IMR-90 (cell line): Measurements from ENCODE around the gene PLEKHG5. TPM values are rescaled to one million over a fixed set of nuclear protein-coding genes. Genes with fewer than 3 reads are reported as not detected.

Experiments
- ATAC-seq: fragments of 200-7000 bp; cut with Tn5 transposase; 2 replicates; pipeline ENCODE4 v1.9.1; 2020; ENCODE audit warnings: low read depth, mild to moderate bottlenecking, moderate library complexity
- BruUV-seq: library from RNA; stranded (reverse); fragments of 400-500 nt; replicated peaks from 2 replicates; lab custom pipeline; 2021; lab: Mats Ljungman, UMichigan
- CTCF ChIA-PET: fragments of 300-600 bp; formaldehyde crosslinking; extraction: SDS; loops from one replicate; lab custom pipeline; 2021; ENCODE audit warnings: antibody characterized with exemption; lab: Yijun Ruan, JAX
- POLR2A ChIA-PET: fragments of 300-600 bp; sonication (Branson Sonifier 250); formaldehyde crosslinking; loops from one replicate; lab custom pipeline; 2022; ENCODE audit warnings: antibody characterized with exemption; ENCODE audit not compliant: unreplicated experiment; lab: Charles Lee
- DNase-seq: peaks from one replicate; pipeline ENCODE4 v3.0.0; 2013
- H2AFZ ChIP-seq: replicated peaks from 2 replicates; pipeline ENCODE3; 2013; ENCODE audit warnings: low read length, mild to moderate bottlenecking; ENCODE audit not compliant: poor library complexity
- H2AK5ac ChIP-seq: 2 replicates; pipeline ENCODE4 v1.6.1; 2013; ENCODE audit warnings: low read depth, low read length, inconsistent platforms
- H2AK9ac ChIP-seq: replicated peaks from 2 replicates; pipeline ENCODE3; 2013; ENCODE audit warnings: mild to moderate bottlenecking, low read depth, low read length, moderate library complexity; ENCODE audit not compliant: poor library complexity
- H2BK120ac ChIP-seq: 2 replicates; pipeline ENCODE4 v1.6.1; 2013; ENCODE audit warnings: low read depth, low read length, inconsistent platforms
- H2BK15ac ChIP-seq: 3 replicates; pipeline ENCODE4 v1.6.1; 2013; ENCODE audit warnings: low read depth, low read length, inconsistent platforms
- H2BK20ac ChIP-seq: 2 replicates; pipeline ENCODE4 v1.6.1; 2013; ENCODE audit warnings: low read depth, mild to moderate bottlenecking, inconsistent platforms, low read length, moderate library complexity
- H2BK5ac ChIP-seq: 2 replicates; pipeline ENCODE4 v1.6.1; 2013; ENCODE audit warnings: mild to moderate bottlenecking, low read depth, low read length, inconsistent platforms; ENCODE audit not compliant: poor library complexity, severe bottlenecking
- H3K14ac ChIP-seq: replicated peaks from 2 replicates; pipeline ENCODE4 v1.6.1; 2013; ENCODE audit warnings: low read depth, low read length, inconsistent platforms
- H3K18ac ChIP-seq: 2 replicates; pipeline ENCODE4 v1.6.1; 2013; ENCODE audit warnings: low read depth, low read length, control low read depth
- H3K23ac ChIP-seq: 2 replicates; pipeline ENCODE4 v1.6.1; 2013; ENCODE audit warnings: low read depth, low read length, inconsistent platforms
- H3K27ac ChIP-seq: 2 replicates; pipeline ENCODE4 v1.5.1; 2013; ENCODE audit warnings: mild to moderate bottlenecking, control low read depth, low read length; ENCODE audit not compliant: insufficient read depth
- H3K27me3 ChIP-seq: 2 replicates; pipeline ENCODE4 v1.6.1; 2013; ENCODE audit warnings: low read length; ENCODE audit not compliant: control insufficient read depth, insufficient read depth
- H3K36me3 ChIP-seq: 2 replicates; pipeline ENCODE4 v1.6.1; 2013; ENCODE audit warnings: low read length, mixed read lengths; ENCODE audit not compliant: control insufficient read depth, insufficient read depth
- H3K4ac ChIP-seq: 2 replicates; pipeline ENCODE4 v1.6.1; 2013; ENCODE audit warnings: low read depth, low read length, inconsistent platforms
- H3K4me1 ChIP-seq: 2 replicates; pipeline ENCODE4 v1.6.1; 2013; ENCODE audit warnings: low read length, mixed read lengths; ENCODE audit not compliant: control insufficient read depth, insufficient read depth
- H3K4me2 ChIP-seq: 2 replicates; pipeline ENCODE4 v1.6.1; 2013; ENCODE audit warnings: low read depth, mild to moderate bottlenecking, control low read depth, low read length, moderate library complexity
- H3K4me3 ChIP-seq: 2 replicates; pipeline ENCODE4 v1.5.1; 2013; ENCODE audit warnings: low read depth, mild to moderate bottlenecking, control low read depth, low read length, moderate library complexity; ENCODE audit not compliant: insufficient read depth
- H3K56ac ChIP-seq: 2 replicates; pipeline ENCODE4 v1.6.1; 2013; ENCODE audit warnings: low read length, inconsistent platforms; ENCODE audit not compliant: insufficient read depth; ENCODE audit errors: extremely low read depth
- H3K79me1 ChIP-seq, 2 experiments: 2 replicates each; pipeline ENCODE4 v1.6.1; 2013; ENCODE audit warnings: low read length in 2 of 2, inconsistent platforms in 1 of 2, low read depth in 1 of 2
- H3K9ac ChIP-seq: 2 replicates; pipeline ENCODE4 v1.6.1; 2013; ENCODE audit warnings: low read depth, low read length, control low read depth
- H3K9me1 ChIP-seq: 2 replicates; pipeline ENCODE4 v1.6.1; 2013; ENCODE audit warnings: low read length, inconsistent platforms; ENCODE audit not compliant: insufficient read depth
- H3K9me3 ChIP-seq: 2 replicates; pipeline ENCODE4 v1.6.1; 2013; ENCODE audit warnings: low read length; ENCODE audit not compliant: control insufficient read depth, insufficient read depth
- H4K20me1 ChIP-seq: 2 replicates; pipeline ENCODE4 v1.6.1; 2013; ENCODE audit warnings: low read length, inconsistent platforms; ENCODE audit not compliant: insufficient read depth
- H4K5ac ChIP-seq: 2 replicates; pipeline ENCODE4 v1.6.1; 2013; ENCODE audit warnings: mild to moderate bottlenecking, low read depth, low read length, control low read depth
- H4K8ac ChIP-seq, 2 experiments: 2 replicates each; pipeline ENCODE4 v1.6.1; 2013; ENCODE audit warnings: low read depth in 2 of 2, low read length in 2 of 2, control low read depth in 1 of 2, inconsistent platforms in 1 of 2
- H4K91ac ChIP-seq: 2 replicates; pipeline ENCODE4 v1.6.1; 2013; ENCODE audit warnings: low read depth, low read length, inconsistent platforms; ENCODE audit not compliant: insufficient read depth
- FOS ChIP-seq: fragments of 150-350 bp; IDR thresholded peaks from 2 replicates; pipeline ENCODE4 v1.6.1; 2016; ENCODE audit warnings: low read depth, low read length
- MAFK ChIP-seq: IDR thresholded peaks from 2 replicates; pipeline ENCODE4 v1.6.1; 2012; ENCODE audit warnings: low read depth, low read length, improper control_type of control experiment
- NFE2L2 ChIP-seq: fragments of 150-350 bp; IDR thresholded peaks from 2 replicates; pipeline ENCODE4 v1.6.1; 2016; ENCODE audit warnings: low read depth, mild to moderate bottlenecking, low read length
- RFX5 ChIP-seq: IDR thresholded peaks from 2 replicates; pipeline ENCODE4 v1.8.0; 2012; ENCODE audit warnings: low read depth, mild to moderate bottlenecking, low read length, moderate library complexity
- WGBS, 2 experiments: methylation state at CpG; one replicate each; pipeline versions ENCODE4 v1.1.5 to v1.1.7; 2013; ENCODE audit warnings: missing lambda C conversion rate in 2 of 2; ENCODE audit not compliant: insufficient read length in 1 of 2; ENCODE audit errors: extremely low coverage in 2 of 2; 5-methylcytosine and 5-hydroxymethylcytosine counted together
- dilution Hi-C: fragments of 300-500 bp; cut with HindIII; formaldehyde crosslinking; loops from one replicate; pipeline ENCODE4 v1.14.3; 2018; ENCODE audit warnings: low sequenced_read_pairs; ENCODE audit not compliant: unreplicated experiment
- in situ Hi-C: fragments of 300-500 bp; cut with MboI; formaldehyde crosslinking; loops from 3 replicates; pipeline ENCODE4 v1.14.3; 2019; ENCODE audit warnings: low sequenced_read_pairs, inconsistent platforms, mixed read lengths
- intact Hi-C: fragments of 100-400 bp; cut with micrococcal nuclease; formaldehyde crosslinking; loops from 2 replicates; pipeline ENCODE4 v1.10.0; 2022
- polyA plus RNA-seq, 3 experiments: library from polyadenylated mRNA; depleted of rRNA; stranded (reverse); fragments of >200 nt; gene quantifications; 2 replicates each; pipeline ENCODE4 v1.2.3, GENCODE V29; 2012; ENCODE audit warnings: low replicate concordance in 1 of 3
- total RNA-seq: library from RNA; depleted of rRNA; stranded (reverse); fragments of >200 nt; gene quantifications from 2 replicates; pipeline ENCODE4 v1.2.3, GENCODE V29; 2012
- TF ChIP-seq, protein P1 (sequence below): fragments of 150-350 bp; IDR thresholded peaks from 2 replicates; pipeline ENCODE4 v1.6.1; 2017; ENCODE audit warnings: mild to moderate bottlenecking, antibody characterized with exemption, low read length, low read depth

Gene PLEKHG5
- total and polyA plus RNA-seq, 2 of the 4 experiments (the other 2 are of a cell fraction), result 4.8 to 11.6 TPM

DNA sequence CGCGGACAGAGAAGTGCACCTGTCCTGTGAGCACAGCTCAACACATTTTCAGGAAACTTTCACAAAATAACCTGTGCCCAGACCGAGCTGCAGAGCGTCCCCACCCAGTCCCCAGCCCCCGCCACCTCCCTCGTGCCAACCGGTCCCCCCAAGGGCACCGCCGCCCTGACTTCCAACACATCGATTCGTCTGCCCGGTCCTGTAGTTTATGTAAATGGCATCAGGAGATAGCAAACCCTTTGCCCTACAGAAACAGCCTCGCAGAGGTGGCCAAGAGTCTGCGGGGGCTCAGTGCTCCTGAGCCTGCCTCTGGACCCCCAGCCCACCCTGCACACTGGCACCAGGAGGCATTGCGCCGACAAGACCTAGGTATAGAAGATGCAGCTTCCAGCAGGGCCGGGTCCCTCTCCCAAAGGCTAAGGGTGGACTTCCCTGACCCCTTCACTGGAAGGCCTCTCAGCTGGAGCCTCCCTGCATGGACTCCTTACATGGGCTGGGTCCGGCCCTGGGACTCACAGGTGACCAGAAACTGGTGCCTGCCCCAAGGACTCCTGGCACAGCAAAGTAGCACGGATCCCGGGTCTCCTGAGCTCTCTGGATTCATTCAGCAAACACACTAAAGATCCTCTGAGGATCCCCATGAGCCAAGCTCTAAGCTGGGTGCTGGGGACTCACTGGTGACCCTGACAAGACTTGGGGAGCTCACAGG is 6.6 kb upstream of the PLEKHG5 start:
- Histone ChIP-seq H3K56ac (no peak overlapping the region), H2AFZ (peak overlapping the region; percentile 96), H3K4ac (peak overlapping the region; percentile 64), H3K79me1 (peaks cover 0 to 4% of the 10 kb centered on the region in 2 experiments; a peak in 1 of 4 replicates), H3K9ac (peak overlapping the region; percentile 8; the same call in 1 of the 2 replicates), H3K18ac (0 out of 2 replicates have a peak overlapping the region, but pooled peaks have one; percentile 2), H3K23ac (peak overlapping the region; percentile 33; the same call in 1 of the 2 replicates), H3K9me3 (no peaks in the 10 kb centered on the region), H3K4me2 (peak overlapping the region; percentile 87), H3K4me1 (peaks cover 9% of the 10 kb centered on the region), H4K20me1 (no peaks in the 10 kb centered on the region), H3K9me1 (0 out of 2 replicates have a peak, but pooled peaks cover 2% of the 10 kb centered on the region), H3K27ac (no peak overlapping the region; the same call in 1 of the 2 replicates), H4K91ac (no peak overlapping the region), H2BK20ac (no peak overlapping the region), H4K5ac (no peak overlapping the region), H2BK5ac (no peak overlapping the region), H4K8ac (peak overlapping the region in 1 of 2 experiments; percentile 17; a peak in 1 of 4 replicates), H2AK9ac (peak overlapping the region; percentile 17), H3K14ac (0 out of 2 replicates have a peak overlapping the region, but pooled peaks have one; percentile 87), H2BK15ac (no peak overlapping the region), H2BK120ac (no peak overlapping the region), H3K27me3 (peaks cover 7% of the 10 kb centered on the region), H3K36me3 (no peaks in the 10 kb centered on the region), H2AK5ac (no peak overlapping the region), H3K4me3 (peak overlapping the region; percentile 78)
- intact Hi-C loops, result no loop called here
- dilution Hi-C loops, result no loop called here
- no TSS peak for BruUV-seq
- 40% methylated on average over 3 of the region's 20 CpGs; no CpG with 5 or more reads in 1 of the 2 experiments for WGBS, 2 experiments
- DNase-seq (no peak), ATAC-seq (no peak)
- in situ Hi-C loops, result loop anchor here (10.0 kb wide), 1 partner anchor 147 kb away; no protein-coding TSS in a partner anchor
- POLR2A ChIA-PET, result no interaction called here
- TF ChIP-seq MAFK (no peak), FOS (no peak), NFE2L2 (no peak), RFX5 (no peak)
- TF ChIP-seq, protein P1, sequence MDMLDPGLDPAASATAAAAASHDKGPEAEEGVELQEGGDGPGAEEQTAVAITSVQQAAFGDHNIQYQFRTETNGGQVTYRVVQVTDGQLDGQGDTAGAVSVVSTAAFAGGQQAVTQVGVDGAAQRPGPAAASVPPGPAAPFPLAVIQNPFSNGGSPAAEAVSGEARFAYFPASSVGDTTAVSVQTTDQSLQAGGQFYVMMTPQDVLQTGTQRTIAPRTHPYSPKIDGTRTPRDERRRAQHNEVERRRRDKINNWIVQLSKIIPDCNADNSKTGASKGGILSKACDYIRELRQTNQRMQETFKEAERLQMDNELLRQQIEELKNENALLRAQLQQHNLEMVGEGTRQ, result no peak
- CTCF ChIA-PET, result no interaction called here
